NCI-H2081 (cell line): ENCODE data around the gene LAMB1.

Experiments used
- DNase-seq, 2 experiments: peaks; one replicate each; lab custom pipeline; 2025; lab: John Stamatoyannopoulos, UW

LAMB1 gene

GRCh38 chr7:107877731-107878382 is 125.1 kb downstream of the LAMB1 start:
- DNase-seq, result no peak

DNA sequence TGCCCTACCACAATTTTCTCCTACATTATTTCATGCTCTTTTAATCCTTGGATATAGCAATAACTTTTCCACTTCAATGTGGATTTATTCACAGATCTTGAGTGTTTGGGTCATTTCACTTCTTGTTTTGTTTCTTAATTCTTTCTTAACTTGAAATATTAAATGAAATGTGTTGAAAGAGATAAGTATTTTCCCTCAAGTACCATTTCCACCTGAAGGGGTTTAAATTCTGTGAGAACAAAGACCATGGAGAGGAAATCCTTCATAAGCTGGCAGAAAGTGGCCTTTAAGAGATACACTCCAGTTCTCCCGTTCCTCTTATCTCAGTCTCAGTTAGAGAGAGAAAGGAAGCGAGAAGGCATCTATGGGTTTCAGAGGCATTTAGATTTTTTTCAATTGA is 126.0 kb downstream of the LAMB1 start:
- no peak for DNase-seq

- DNase-seq, result peak; percentile 62 to 67
Observed at GRCh38 chr7:107874605-107875446, 128.1 kb downstream of the LAMB1 start.

DNA sequence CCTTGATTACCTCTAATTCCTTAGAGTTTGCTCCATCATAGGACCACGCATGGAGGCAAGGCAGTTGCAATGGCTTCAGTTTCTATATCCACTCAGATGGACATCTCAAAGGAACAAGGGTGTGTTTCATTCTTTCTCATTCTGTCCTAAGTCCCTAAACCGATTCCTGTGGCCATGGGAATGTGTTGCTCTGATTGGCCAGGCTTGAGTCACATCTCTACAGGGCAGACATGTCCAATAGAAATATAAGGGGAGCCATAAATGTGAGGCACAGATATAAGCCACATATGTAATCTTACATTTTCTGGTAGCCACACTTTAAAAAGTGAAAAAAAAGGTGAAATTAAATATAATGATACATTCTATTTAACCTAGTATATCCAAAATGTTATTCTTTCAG is 128.8 kb downstream of the LAMB1 start:
- DNase-seq, result no peak
